HUES64 (cell line): ENCODE results near the gene VPS8.
"Not testable (repeated sequence)": the region's sequence is repeated elsewhere in the genome, so short reads cannot be mapped to it uniquely, and the experiment has no call there.

Experiments
- H3K27ac ChIP-seq: 2 replicates; pipeline ENCODE4 v1.7.0; 2013; ENCODE audit warnings: low read depth, low read length, inconsistent platforms
- H3K27me3 ChIP-seq: 2 replicates; pipeline ENCODE4 v1.6.1; 2013; ENCODE audit warnings: mild to moderate bottlenecking, low read length; ENCODE audit not compliant: insufficient read depth
- H3K36me3 ChIP-seq: 2 replicates; pipeline ENCODE4 v1.6.1; 2013; ENCODE audit warnings: mild to moderate bottlenecking, low read length; ENCODE audit not compliant: insufficient read depth
- H3K4me1 ChIP-seq: 2 replicates; pipeline ENCODE4 v1.6.1; 2013; ENCODE audit warnings: mild to moderate bottlenecking, low read length, moderate library complexity; ENCODE audit not compliant: insufficient read depth
- H3K4me3 ChIP-seq: 2 replicates; pipeline ENCODE4 v1.5.1; 2013; ENCODE audit warnings: mild to moderate bottlenecking, low read length, moderate library complexity
- H3K9ac ChIP-seq: 2 replicates; pipeline ENCODE4 v1.6.1; 2013; ENCODE audit warnings: mild to moderate bottlenecking, low read depth, low read length
- H3K9me3 ChIP-seq: 2 replicates; pipeline ENCODE4 v1.6.1; 2013; ENCODE audit warnings: low read depth, low read length; ENCODE audit not compliant: insufficient read depth
- WGBS: fragments of 150-250, 120-280 bp; methylation state at CpG from one replicate; pipeline ENCODE4 v1.1.7; 2013; ENCODE audit warnings: missing lambda C conversion rate; 5-methylcytosine and 5-hydroxymethylcytosine counted together

Gene VPS8

GRCh38 chr3:184907031-184907430 lies 95.1 kb downstream of the VPS8 start:
- Histone ChIP-seq H3K27ac (peak overlapping the region; percentile 72), H3K9ac (peak overlapping the region; percentile 42), H3K4me1 (peaks cover 60% of the 10 kb centered on the region)

GRCh38 chr3:184907681-184908649 lies 96.0 kb downstream of the VPS8 start:
- Histone ChIP-seq H3K27me3 (no peaks in the 10 kb centered on the region), H3K4me1 (peaks cover 70% of the 10 kb centered on the region), H3K4me3 (no peak overlapping the region), H3K9me3 (peaks cover 13% of the 10 kb centered on the region), H3K36me3 (peaks cover 11% of the 10 kb centered on the region; the same call in 1 of the 2 replicates), H3K9ac (peak overlapping the region; percentile 42), H3K27ac (peak overlapping the region; percentile 72)
- WGBS = 76% methylated on average over 14 of the region's 14 CpGs

More at GRCh38 chr3:184907031-184907430, 95.1 kb downstream of the VPS8 start:
- not testable (repeated sequence) for H3K27me3 ChIP-seq, H3K4me3 ChIP-seq
- WGBS = 75% methylated on average over 4 of the region's 4 CpGs
- Histone ChIP-seq H3K9me3 (peaks cover 13% of the 10 kb centered on the region), H3K36me3 (peaks cover 11% of the 10 kb centered on the region; the same call in 1 of the 2 replicates)

GRCh38 chr3:184908859-184909258 lies 96.9 kb downstream of the VPS8 start:
- Histone ChIP-seq H3K9me3 (peaks cover 13% of the 10 kb centered on the region), H3K4me3 (no peak overlapping the region), H3K9ac (peak overlapping the region; percentile 42; the same call in 1 of the 2 replicates), H3K36me3 (peaks cover 11% of the 10 kb centered on the region; the same call in 1 of the 2 replicates), H3K27ac (0 out of 2 replicates have a peak overlapping the region, but pooled peaks have one; percentile 14), H3K27me3 (no peaks in the 10 kb centered on the region), H3K4me1 (peaks cover 73% of the 10 kb centered on the region)
- WGBS = 62% methylated on average over 4 of the region's 4 CpGs

- H3K36me3 ChIP-seq = 0 out of 2 replicates have a peak, but pooled peaks cover 4% of the 10 kb centered on the region
- no peak overlapping the region for H3K4me3 ChIP-seq
- peaks cover 79% of the 10 kb centered on the region for H3K4me1 ChIP-seq
- 93% methylated on average over 5 of the region's 6 CpGs for WGBS
- peak overlapping the region; percentile 91; the same call in 1 of the 2 replicates for H3K27ac ChIP-seq
- no peaks in the 10 kb centered on the region for H3K9me3 ChIP-seq
- H3K27me3 ChIP-seq = no peaks in the 10 kb centered on the region
- H3K9ac ChIP-seq = no peak overlapping the region
Measured at GRCh38 chr3:184910664-184911063, 98.7 kb downstream of the VPS8 start.

- 0 out of 2 replicates have a peak, but pooled peaks cover 4% of the 10 kb centered on the region for H3K36me3 ChIP-seq
- no peaks in the 10 kb centered on the region for H3K9me3 ChIP-seq
- H3K9ac ChIP-seq = 0 out of 2 replicates have a peak overlapping the region, but pooled peaks have one; percentile 5
- H3K4me1 ChIP-seq = peaks cover 73% of the 10 kb centered on the region
- 26% methylated on average over 4 of the region's 4 CpGs for WGBS
- H3K27me3 ChIP-seq = no peaks in the 10 kb centered on the region
- peak overlapping the region; percentile 31 for H3K4me3 ChIP-seq
- H3K27ac ChIP-seq = peak overlapping the region; percentile 91
Measured at GRCh38 chr3:184911570-184911969, 99.6 kb downstream of the VPS8 start.

GRCh38 chr3:184912163-184912562 lies 100.2 kb downstream of the VPS8 start:
- WGBS = 47% methylated on average over 7 of the region's 7 CpGs
- H3K36me3 ChIP-seq = 0 out of 2 replicates have a peak, but pooled peaks cover 4% of the 10 kb centered on the region
- peak overlapping the region; percentile 91 for H3K27ac ChIP-seq
- peak overlapping the region; percentile 31; the same call in 1 of the 2 replicates for H3K4me3 ChIP-seq
- H3K27me3 ChIP-seq = no peaks in the 10 kb centered on the region
- no peak overlapping the region for H3K9ac ChIP-seq
- no peaks in the 10 kb centered on the region for H3K9me3 ChIP-seq
- H3K4me1 ChIP-seq = peaks cover 67% of the 10 kb centered on the region

- Histone ChIP-seq H3K9me3 (no peaks in the 10 kb centered on the region), H3K9ac (no peak overlapping the region), H3K27me3 (no peaks in the 10 kb centered on the region), H3K4me3 (no peak overlapping the region), H3K27ac (no peak overlapping the region), H3K4me1 (peaks cover 51% of the 10 kb centered on the region), H3K36me3 (0 out of 2 replicates have a peak, but pooled peaks cover 4% of the 10 kb centered on the region)
- WGBS = 91% methylated on average over 5 of the region's 5 CpGs
Measured at GRCh38 chr3:184914628-184915027, 102.7 kb downstream of the VPS8 start.

- Histone ChIP-seq H3K36me3 (peaks cover 8% of the 10 kb centered on the region; the same call in 1 of the 2 replicates), H3K4me1 (peaks cover 16% of the 10 kb centered on the region), H3K4me3 (no peak overlapping the region), H3K9ac (no peak overlapping the region), H3K27ac (no peak overlapping the region), H3K9me3 (no peaks in the 10 kb centered on the region), H3K27me3 (no peaks in the 10 kb centered on the region)
- 60% methylated on average over 3 of the region's 3 CpGs for WGBS
Measured at GRCh38 chr3:184918750-184919149, 106.8 kb downstream of the VPS8 start.

- H3K4me1 ChIP-seq = peaks cover 16% of the 10 kb centered on the region
- 100% methylated on average over 1 of the region's 2 CpGs for WGBS
- H3K9ac ChIP-seq = no peak overlapping the region
- no peaks in the 10 kb centered on the region for H3K9me3 ChIP-seq
- no peak overlapping the region for H3K4me3 ChIP-seq
- peaks cover 9% of the 10 kb centered on the region for H3K36me3 ChIP-seq
- no peak overlapping the region for H3K27ac ChIP-seq
- H3K27me3 ChIP-seq = no peaks in the 10 kb centered on the region
Measured at GRCh38 chr3:184919651-184920050, 107.7 kb downstream of the VPS8 start.

- H3K27me3 ChIP-seq = no peaks in the 10 kb centered on the region
- H3K4me3 ChIP-seq = no peak overlapping the region
- no peaks in the 10 kb centered on the region for H3K4me1 ChIP-seq
- peaks cover 34% of the 10 kb centered on the region for H3K36me3 ChIP-seq
- no peak overlapping the region for H3K9ac ChIP-seq
- 78% methylated on average over 5 of the region's 7 CpGs for WGBS
- H3K27ac ChIP-seq = no peak overlapping the region
- no peaks in the 10 kb centered on the region for H3K9me3 ChIP-seq
Measured at GRCh38 chr3:184924547-184924946, 112.6 kb downstream of the VPS8 start.

- WGBS = 97% methylated on average over 6 of the region's 6 CpGs
- Histone ChIP-seq H3K36me3 (peaks cover 42% of the 10 kb centered on the region), H3K27me3 (no peaks in the 10 kb centered on the region), H3K27ac (no peak overlapping the region), H3K9me3 (no peaks in the 10 kb centered on the region), H3K4me1 (no peaks in the 10 kb centered on the region), H3K9ac (no peak overlapping the region), H3K4me3 (no peak overlapping the region)
Measured at GRCh38 chr3:184927796-184928315, 115.9 kb downstream of the VPS8 start.
